ENCODE data around the gene NCR2.

- TF ChIP-seq CTCF (conservative IDR thresholded peaks at IDR 0.05) (no peak), ZFX (IDR thresholded peaks at IDR 0.05) (no peak)
Measured at GRCh38 chr6:41341580-41341979, 6.2 kb downstream of the NCR2 start.

All from C4-2B (cell line).